Measurements from ENCODE around the gene CAND2.

Gene CAND2

DNA sequence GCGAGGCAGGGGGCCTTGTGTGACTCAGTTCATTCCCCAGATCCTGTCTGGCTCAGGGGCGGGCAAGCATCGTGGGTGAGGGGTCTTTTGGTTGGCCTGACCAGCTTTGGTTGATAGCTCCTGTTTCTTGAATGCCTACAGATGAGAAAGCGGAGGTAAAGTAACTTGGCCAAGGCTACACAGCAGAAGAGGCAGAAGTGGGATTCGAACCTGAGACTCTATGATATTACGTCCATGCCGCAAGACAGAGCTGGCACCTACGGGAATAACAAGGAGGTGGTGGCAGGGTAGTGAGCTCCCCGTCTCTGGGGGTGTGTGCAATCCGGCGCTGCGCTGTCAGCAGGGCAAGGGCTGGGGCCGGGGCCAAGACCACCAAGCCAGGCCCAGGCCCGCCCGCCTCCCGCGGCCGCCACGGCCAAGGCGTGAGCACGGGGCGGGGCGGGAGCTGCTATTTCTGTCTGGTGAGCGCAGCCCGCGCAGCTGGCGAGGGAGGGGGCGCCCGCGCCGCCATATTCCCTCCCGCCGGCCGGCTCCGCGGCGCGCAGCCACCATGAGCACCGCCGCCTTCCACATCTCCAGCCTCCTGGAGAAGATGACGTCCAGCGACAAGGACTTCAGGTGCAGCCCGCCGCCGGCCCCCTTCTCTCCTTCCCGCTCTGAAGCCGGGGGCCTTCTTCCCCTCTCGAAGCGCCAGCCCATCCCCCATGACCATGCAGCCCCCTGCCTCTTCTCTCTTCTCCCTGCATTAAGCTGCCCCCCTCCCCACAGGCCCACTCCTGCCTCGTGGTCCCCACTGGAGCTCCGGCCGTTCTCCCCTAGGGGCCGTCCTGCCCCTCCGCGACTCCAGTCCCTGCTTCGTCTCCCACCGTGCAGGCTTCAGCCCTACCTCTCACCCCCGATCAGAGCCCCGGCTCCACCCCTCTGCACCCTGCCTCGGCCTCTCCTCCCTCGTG lies at the start of gene CAND2:
Gene CAND2 (plus strand): TSS at position 510 of the 953 bp plus-strand sequence. CDS start 41 bp downstream, at position 551.
- in situ Hi-C loops (cut with MboI; ENCODE audit: low pct_unique_long_range_greater_than_20kb, low sequenced_read_pairs, unreplicated experiment) = no loop called here
- peak; percentile 64 for DNase-seq (ENCODE audit: low spot score)
- TF ChIP-seq CTCF (IDR thresholded peaks at IDR 0.05; ENCODE audit: extremely low read depth, insufficient read depth, missing control alignments) = no peak

- TF ChIP-seq CTCF (IDR thresholded peaks at IDR 0.05; ENCODE audit: extremely low read depth, insufficient read depth, missing control alignments) = no peak
- DNase-seq (ENCODE audit: low spot score) = no peak
- in situ Hi-C loops (cut with MboI; ENCODE audit: low pct_unique_long_range_greater_than_20kb, low sequenced_read_pairs, unreplicated experiment) = no loop called here
Observed at GRCh38 chr3:12748477-12748876, 48.0 kb upstream of the CAND2 start.

DNA sequence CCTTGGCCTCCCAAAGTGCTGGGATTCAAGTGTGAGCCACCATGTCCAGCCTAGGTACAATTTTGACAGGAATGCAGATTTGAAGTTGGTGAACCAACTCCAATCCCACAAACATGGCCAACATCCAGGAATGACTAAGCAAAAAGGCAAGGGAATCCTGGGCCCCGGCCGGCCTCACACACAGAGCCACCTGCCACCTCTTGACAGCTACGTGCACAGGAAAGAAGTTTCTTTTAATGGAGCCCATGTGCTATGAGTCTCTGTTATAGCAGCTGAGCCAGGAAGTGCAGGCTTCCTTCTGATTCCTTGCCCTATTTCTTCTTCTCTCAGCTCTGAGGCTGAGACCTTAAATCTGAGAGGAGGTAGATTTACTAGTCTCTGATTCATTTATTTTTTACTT lies 46.3 kb upstream of the CAND2 start:
- no peak for DNase-seq (ENCODE audit: low spot score)
- in situ Hi-C loops (cut with MboI; ENCODE audit: low pct_unique_long_range_greater_than_20kb, low sequenced_read_pairs, unreplicated experiment) = no loop called here
- TF ChIP-seq CTCF (IDR thresholded peaks at IDR 0.05; ENCODE audit: extremely low read depth, insufficient read depth, missing control alignments) = no peak

DNA sequence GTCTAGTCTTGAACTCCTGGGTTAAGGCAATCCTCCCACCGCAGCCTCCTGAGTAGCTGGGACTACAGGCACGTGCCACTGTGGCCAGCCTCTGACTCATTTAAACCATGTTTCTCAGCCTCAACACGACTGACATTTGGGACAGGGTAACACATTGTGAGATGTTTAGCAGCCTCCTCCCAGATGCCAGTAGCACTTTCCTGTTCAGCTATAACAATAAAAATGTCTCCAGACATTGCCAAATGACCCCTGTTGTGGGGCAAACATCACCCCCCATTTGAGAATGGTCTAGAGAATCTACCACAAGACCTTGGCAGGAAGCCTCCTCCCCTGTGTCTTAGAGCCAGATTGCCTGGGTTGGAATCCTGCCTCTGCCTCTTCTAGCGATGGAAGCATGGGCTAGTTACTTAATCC lies 45.8 kb upstream of the CAND2 start:
- no peak for TF ChIP-seq CTCF (IDR thresholded peaks at IDR 0.05; ENCODE audit: extremely low read depth, insufficient read depth, missing control alignments)
- in situ Hi-C loops (cut with MboI; ENCODE audit: low pct_unique_long_range_greater_than_20kb, low sequenced_read_pairs, unreplicated experiment) = no loop called here
- no peak for DNase-seq (ENCODE audit: low spot score)

- in situ Hi-C loops (cut with MboI; ENCODE audit: low pct_unique_long_range_greater_than_20kb, low sequenced_read_pairs, unreplicated experiment) = no loop called here
- no peak for DNase-seq (ENCODE audit: low spot score)
- no peak for TF ChIP-seq CTCF (IDR thresholded peaks at IDR 0.05; ENCODE audit: extremely low read depth, insufficient read depth, missing control alignments)
Observed at GRCh38 chr3:12751571-12751970, 44.9 kb upstream of the CAND2 start.

DNA sequence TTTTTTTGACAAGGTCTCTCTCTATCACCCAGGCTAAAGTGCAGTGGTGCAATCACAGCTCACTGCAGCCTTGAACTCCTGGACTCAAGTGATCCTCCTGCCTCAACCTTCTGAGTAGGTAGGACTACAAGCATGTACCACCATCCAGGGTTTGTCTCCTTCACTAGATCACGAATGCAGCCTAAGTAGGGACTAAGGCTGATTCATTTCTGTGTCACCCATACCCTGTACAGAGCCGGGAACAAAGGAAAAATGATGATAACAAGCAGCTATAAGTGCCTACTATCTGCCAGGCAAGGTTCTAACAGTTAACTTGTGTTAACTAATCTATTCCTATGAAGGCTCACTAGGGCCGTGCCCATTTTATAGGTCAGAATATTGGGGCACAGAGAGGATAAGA lies 44.4 kb upstream of the CAND2 start:
- no peak for DNase-seq (ENCODE audit: low spot score)
- TF ChIP-seq CTCF (IDR thresholded peaks at IDR 0.05; ENCODE audit: extremely low read depth, insufficient read depth, missing control alignments) = no peak
- in situ Hi-C loops (cut with MboI; ENCODE audit: low pct_unique_long_range_greater_than_20kb, low sequenced_read_pairs, unreplicated experiment) = no loop called here

All from GM13977 (cell line).